ENCODE results near the gene KMO.

DNA sequence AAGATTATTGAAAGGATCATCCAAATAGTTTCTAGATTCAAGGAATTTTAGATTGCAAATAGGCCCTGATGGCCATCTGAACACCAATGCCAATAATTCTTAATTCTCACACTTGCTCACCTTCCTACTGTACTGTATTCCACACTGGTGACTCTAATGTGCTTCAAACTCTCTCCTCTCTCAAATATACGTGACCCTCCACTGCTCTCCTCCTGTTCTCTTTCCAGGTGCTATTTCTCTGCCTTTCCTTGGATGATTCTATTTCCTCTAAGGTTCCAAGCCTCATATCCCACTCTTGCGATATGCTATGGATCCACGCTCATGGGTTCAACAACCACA is 28.6 kb downstream of the KMO start:
- TF ChIP-seq, protein P1, sequence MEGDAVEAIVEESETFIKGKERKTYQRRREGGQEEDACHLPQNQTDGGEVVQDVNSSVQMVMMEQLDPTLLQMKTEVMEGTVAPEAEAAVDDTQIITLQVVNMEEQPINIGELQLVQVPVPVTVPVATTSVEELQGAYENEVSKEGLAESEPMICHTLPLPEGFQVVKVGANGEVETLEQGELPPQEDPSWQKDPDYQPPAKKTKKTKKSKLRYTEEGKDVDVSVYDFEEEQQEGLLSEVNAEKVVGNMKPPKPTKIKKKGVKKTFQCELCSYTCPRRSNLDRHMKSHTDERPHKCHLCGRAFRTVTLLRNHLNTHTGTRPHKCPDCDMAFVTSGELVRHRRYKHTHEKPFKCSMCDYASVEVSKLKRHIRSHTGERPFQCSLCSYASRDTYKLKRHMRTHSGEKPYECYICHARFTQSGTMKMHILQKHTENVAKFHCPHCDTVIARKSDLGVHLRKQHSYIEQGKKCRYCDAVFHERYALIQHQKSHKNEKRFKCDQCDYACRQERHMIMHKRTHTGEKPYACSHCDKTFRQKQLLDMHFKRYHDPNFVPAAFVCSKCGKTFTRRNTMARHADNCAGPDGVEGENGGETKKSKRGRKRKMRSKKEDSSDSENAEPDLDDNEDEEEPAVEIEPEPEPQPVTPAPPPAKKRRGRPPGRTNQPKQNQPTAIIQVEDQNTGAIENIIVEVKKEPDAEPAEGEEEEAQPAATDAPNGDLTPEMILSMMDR (conservative IDR thresholded peaks at IDR 0.05), result no peak
- TF ChIP-seq EZH2 (IDR thresholded peaks at IDR 0.05; ENCODE audit: low read depth), result no peak
